Muscle of leg (tissue), 11 donors: ENCODE data around the gene SEC14L5. TPM values are rescaled to one million over a fixed set of nuclear protein-coding genes. Genes with fewer than 3 reads are reported as not detected.
A peak's percentile ranks its signal among the peaks of the same experiment; 100 is the strongest.
"Not testable (repeated sequence)": the region's sequence is repeated elsewhere in the genome, so short reads cannot be mapped to it uniquely, and the experiment has no call there.

Experiments used
- DNase-seq: peaks from one replicate; pipeline ENCODE4 v3.0.0; 2013
- H3K27ac ChIP-seq: one replicate; pipeline ENCODE4 v1.5.1; 2013; ENCODE audit warnings: mild to moderate bottlenecking, low read length, control low read depth
- H3K27me3 ChIP-seq: one replicate; pipeline ENCODE4 v1.6.1; 2013; ENCODE audit warnings: low read length; ENCODE audit not compliant: control insufficient read depth, insufficient read depth
- H3K36me3 ChIP-seq: one replicate; pipeline ENCODE4 v1.6.1; 2013; ENCODE audit warnings: low read length; ENCODE audit not compliant: control insufficient read depth, insufficient read depth
- H3K4me1 ChIP-seq: one replicate; pipeline ENCODE4 v1.6.1; 2013; ENCODE audit warnings: low read length; ENCODE audit not compliant: control insufficient read depth, insufficient read depth
- H3K4me3 ChIP-seq: one replicate; pipeline ENCODE4 v1.5.1; 2013; ENCODE audit warnings: low read length, control low read depth
- H3K9me3 ChIP-seq: replicated peaks from 2 replicates; pipeline ENCODE4 v1.6.1; 2013; ENCODE audit warnings: low read depth, low read length; ENCODE audit not compliant: control insufficient read depth
- WGBS: methylation state at CpG from one replicate; pipeline ENCODE4 v1.1.5; 2013; ENCODE audit warnings: missing lambda C conversion rate; ENCODE audit not compliant: insufficient coverage; 5-methylcytosine and 5-hydroxymethylcytosine counted together
- polyA plus RNA-seq, 8 donors: library from polyadenylated mRNA; unstranded; fragments of 120-200 nt; gene quantifications; one replicate each; pipeline versions ENCODE4 v1.2.1 to v1.2.3, GENCODE V29; 2013; ENCODE audit warnings: inconsistent platforms in 1 of 8, low replicate concordance in 1 of 8; ENCODE audit not compliant: insufficient read length in 8 of 8, insufficient read depth in 1 of 8
- total RNA-seq: library from RNA; stranded (reverse); fragments of 120-200 nt; gene quantifications from one replicate; pipeline ENCODE4 v1.2.4, GENCODE V29; 2013

SEC14L5 gene
- total and polyA plus RNA-seq, 9 donors, result 0.40 to 1.00 (median 0.84) TPM

DNA sequence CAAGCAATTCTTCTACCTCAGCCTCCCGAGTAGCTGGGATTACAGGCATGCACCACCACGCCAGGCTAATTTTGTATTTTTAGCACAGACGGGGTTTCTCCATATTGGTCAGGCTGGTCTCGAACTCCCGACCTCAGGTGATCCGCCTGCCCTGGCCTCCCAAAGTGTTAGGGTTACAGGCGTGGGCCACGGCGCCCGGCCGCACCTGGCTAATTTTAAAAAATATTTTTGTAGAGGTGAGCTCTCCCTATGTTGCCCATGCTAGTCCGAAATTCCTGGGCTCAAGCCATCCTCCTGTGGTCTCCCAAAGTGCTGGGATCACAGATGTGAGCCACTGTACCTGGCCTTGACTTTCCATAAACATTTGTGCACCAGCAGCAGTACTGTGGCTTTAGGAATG is 10.1 kb downstream of the SEC14L5 start:
- not testable (repeated sequence) for DNase-seq, H3K36me3 ChIP-seq, H3K4me3 ChIP-seq, H3K4me1 ChIP-seq, H3K9me3 ChIP-seq, H3K27ac ChIP-seq, H3K27me3 ChIP-seq
- WGBS, result 100% methylated on average over 1 of the region's 12 CpGs

DNA sequence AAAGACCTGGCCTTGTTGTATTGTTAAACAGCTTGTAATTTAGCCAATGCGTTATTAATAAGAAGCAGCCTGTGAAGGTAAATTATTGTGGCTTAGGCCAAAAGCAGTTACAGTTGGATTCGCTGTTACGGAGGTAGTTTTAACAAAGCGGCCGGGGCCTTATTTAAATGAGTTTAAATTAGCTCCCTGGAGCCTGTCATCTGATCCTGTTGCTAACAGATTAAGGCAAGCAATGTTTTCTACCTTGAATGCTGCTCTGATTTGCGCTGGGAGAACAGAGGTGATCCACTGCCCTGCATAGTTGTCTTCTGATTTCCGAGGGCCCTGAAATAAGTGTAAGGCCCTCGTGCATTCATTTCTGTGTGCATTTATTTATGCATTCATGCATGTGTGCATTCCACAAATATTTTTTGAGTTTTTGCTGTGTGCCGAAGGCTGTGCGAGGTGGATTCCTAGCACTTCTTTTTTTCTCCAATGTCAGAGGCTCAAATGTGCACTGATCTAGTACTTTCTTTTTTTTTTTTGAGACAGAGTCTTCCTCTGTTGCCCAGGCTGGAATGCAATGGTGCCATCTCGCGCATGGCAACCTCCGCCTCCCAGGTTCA is 10.9 kb downstream of the SEC14L5 start:
- WGBS, result 47% methylated on average over 10 of the region's 13 CpGs
- no peak for DNase-seq
- no peak overlapping the region for H3K27ac ChIP-seq

DNA sequence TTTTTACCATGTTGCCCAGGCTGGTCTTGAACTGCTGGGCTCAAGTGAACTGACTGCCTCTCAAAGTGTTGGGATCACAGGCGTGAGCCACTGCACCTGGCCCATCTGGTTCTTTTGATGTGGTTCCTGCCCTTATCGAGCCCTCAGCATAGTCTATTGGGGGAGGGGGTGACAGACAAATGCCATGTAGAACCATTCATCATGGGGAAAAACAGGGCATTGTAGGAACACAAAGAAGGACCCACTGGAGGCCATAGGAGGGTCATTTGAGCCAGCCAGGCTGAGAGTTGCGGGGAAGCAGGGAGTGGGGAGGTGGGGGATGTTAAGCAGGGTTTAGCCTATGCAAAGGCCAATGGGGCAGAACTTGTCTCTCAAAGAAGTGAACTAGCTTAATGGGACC is 11.9 kb downstream of the SEC14L5 start:
- Histone ChIP-seq H3K4me1 (peaks cover 6% of the 10 kb centered on the region), H3K4me3 (no peak overlapping the region), H3K36me3 (no peaks in the 10 kb centered on the region), H3K9me3 (no peaks in the 10 kb centered on the region), H3K27ac (no peak overlapping the region), H3K27me3 (peaks cover 4% of the 10 kb centered on the region)
- 48% methylated on average over 3 of the region's 3 CpGs for WGBS
- DNase-seq, result no peak

More for the DNA sequence above, 10.9 kb downstream of the SEC14L5 start:
- Histone ChIP-seq H3K9me3 (no peaks in the 10 kb centered on the region), H3K4me1 (peaks cover 6% of the 10 kb centered on the region), H3K36me3 (no peaks in the 10 kb centered on the region), H3K4me3 (no peak overlapping the region), H3K27me3 (peaks cover 4% of the 10 kb centered on the region)

DNA sequence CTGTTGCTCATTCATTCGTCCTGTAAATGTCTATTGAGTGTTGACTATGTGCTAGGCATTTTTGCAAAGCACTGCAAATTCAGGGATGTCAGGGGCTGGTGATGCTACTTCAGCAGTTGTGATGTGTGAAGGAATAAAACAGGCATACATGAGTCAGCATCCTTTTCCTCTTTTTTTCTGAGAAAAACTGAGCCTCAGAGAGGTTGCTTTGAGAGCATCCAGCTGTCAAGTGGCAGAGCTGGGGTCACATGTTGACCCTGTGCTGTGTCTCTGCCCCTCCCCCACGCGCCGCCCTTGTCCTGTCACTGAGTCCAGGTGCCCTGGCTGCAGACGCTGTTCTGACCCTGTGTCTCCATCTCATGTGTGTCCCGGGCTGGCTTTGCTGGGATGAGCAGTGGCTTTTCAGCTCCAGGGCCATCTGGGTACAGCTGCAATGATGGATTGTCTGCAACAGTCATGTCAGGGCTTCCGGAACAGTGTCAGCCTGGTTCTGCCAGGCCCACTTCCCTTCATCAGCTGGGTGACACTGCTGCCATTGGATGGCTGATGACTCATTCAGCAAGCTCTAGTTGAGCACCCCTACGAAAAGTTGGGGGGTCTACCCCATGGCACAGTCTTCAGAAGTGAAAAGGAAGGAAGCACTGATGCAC is 14.9 kb downstream of the SEC14L5 start:
- 37% methylated on average over 6 of the region's 8 CpGs for WGBS
- Histone ChIP-seq H3K4me1 (peaks cover 9% of the 10 kb centered on the region), H3K27ac (no peak overlapping the region), H3K36me3 (no peaks in the 10 kb centered on the region), H3K27me3 (peaks cover 2% of the 10 kb centered on the region), H3K9me3 (no peaks in the 10 kb centered on the region), H3K4me3 (no peak overlapping the region)
- no peak for DNase-seq

DNA sequence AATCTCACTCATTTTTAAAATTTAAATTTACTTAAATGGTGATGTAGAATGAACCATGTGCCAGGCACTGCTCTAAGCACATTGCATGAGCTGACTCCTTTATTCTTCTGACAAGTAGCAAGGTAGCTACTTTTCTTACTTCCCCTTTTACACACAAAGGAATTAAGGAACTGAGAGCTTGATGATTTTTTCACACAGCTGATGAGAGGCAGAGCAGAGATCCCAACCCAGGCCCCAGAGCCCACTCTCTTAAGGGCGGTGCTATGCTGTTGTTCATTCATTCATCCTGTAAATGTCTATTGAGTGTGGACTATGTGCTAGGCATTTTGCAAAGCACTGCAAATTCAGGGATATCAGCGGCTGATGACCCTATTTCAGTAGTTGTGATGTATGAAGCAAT is 17.9 kb downstream of the SEC14L5 start:
- Histone ChIP-seq H3K4me1 (peaks cover 4% of the 10 kb centered on the region), H3K27me3 (peaks cover 4% of the 10 kb centered on the region), H3K36me3 (no peaks in the 10 kb centered on the region), H3K27ac (no peak overlapping the region), H3K9me3 (no peaks in the 10 kb centered on the region), H3K4me3 (no peak overlapping the region)
- no CpG with 5 or more reads among the region's 2 CpGs for WGBS
- no peak for DNase-seq

DNA sequence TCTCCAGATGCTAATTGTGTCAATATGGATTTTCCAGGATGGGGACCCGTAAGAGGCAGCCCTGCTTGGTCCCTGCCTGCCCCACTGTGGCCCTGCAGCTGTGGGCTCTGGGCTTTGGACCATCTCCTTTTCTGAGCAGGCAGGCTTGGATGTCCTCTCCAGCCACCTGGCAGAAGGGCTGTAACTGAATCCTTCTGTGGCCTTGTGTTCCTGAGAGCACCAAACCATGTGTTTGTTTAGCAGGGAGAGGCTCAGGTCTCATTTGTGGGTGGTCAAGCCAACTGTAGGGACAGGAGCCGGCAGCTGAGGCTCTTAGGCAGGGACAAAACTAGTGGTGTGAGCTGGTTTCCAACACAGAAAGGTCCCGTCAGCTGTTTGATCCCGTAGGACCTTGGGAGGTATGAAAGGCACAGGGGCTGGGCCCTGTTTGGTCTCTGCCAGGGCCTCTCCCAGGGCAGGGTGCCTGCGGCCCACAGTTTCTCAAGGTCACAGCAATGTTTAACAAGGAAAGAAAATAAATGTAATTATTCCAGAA is 18.5 kb downstream of the SEC14L5 start:
- peaks cover 5% of the 10 kb centered on the region for H3K4me1 ChIP-seq
- H3K27ac ChIP-seq, result no peak overlapping the region
- DNase-seq, result peak; percentile 50
- H3K4me3 ChIP-seq, result no peak overlapping the region
- peaks cover 4% of the 10 kb centered on the region for H3K27me3 ChIP-seq
- H3K36me3 ChIP-seq, result no peaks in the 10 kb centered on the region
- H3K9me3 ChIP-seq, result no peaks in the 10 kb centered on the region
- 54% methylated on average over 4 of the region's 5 CpGs for WGBS

DNA sequence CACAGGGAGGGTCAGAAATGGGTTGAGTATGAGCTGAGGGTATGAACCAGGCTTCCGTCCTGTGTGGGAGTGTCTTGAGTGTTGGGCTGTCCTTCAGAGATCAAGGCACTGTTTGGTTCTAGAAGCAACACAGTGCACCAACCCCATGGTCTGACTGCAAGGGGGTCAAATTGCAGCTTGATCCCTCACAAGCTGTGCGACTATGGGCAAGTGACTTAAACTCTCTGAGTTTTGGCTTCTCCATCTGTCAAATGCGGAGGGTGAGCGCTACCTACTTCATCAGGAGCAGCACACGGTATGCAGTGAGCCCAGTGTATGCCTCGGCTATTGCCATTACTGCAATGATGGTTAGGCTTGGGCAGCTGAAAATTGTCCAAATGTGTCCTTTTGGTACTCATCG is 21.0 kb downstream of the SEC14L5 start:
- Histone ChIP-seq H3K27me3 (peaks cover 10% of the 10 kb centered on the region), H3K9me3 (peaks cover 2% of the 10 kb centered on the region), H3K4me3 (no peak overlapping the region), H3K36me3 (no peaks in the 10 kb centered on the region), H3K27ac (no peak overlapping the region), H3K4me1 (peaks cover 14% of the 10 kb centered on the region)
- DNase-seq, result no peak
- WGBS, result 74% methylated on average over 5 of the region's 7 CpGs

DNA sequence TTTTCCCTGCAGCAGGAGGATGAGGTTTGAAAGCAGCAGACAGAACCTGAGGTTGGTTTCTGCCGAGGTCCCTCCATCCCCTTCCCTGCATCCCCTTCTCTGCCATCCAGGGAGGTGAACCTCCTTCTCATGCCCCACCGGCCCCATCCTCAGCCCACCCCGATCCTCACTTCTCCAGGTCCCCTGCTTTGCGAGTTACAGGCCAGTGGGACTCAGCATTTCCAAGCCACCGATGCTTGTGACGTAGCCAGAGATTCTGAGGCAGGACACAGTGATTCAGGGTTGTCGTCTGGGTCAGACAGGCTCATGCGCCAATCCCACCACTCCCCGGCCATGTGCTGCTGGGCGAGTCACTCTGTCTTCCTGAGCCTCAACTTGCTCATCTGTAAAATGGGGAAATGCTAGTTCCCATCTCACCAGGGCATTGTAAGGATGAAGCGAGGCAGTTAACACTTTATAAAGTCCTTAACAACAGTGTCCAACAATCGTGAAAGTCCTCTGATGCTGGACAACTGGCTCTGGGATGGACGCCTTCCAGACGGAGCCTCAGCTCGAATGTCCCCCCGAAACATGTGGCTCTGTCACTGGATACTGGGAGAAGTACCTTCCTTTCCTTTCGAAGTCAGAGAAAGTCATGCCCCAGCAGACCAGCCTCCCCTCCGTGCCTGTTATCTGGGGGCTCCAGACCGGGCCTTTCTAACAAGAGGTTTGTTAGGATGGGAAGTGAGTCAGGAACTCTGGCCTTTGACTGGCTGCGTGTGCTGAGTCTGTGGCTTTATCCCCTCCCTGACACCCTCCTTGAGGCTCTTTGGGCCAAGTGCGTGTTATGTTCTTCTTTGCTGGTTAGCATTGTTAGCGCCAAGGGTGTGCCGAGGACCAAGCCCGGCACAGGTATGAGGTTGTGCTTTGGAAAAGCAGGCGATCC is 21.9 kb downstream of the SEC14L5 start:
- Histone ChIP-seq H3K4me3 (no peak overlapping the region), H3K9me3 (peaks cover 3% of the 10 kb centered on the region), H3K27me3 (peaks cover 10% of the 10 kb centered on the region), H3K36me3 (no peaks in the 10 kb centered on the region), H3K4me1 (peaks cover 14% of the 10 kb centered on the region), H3K27ac (no peak overlapping the region)
- no peak for DNase-seq
- 75% methylated on average over 13 of the region's 25 CpGs for WGBS

DNA sequence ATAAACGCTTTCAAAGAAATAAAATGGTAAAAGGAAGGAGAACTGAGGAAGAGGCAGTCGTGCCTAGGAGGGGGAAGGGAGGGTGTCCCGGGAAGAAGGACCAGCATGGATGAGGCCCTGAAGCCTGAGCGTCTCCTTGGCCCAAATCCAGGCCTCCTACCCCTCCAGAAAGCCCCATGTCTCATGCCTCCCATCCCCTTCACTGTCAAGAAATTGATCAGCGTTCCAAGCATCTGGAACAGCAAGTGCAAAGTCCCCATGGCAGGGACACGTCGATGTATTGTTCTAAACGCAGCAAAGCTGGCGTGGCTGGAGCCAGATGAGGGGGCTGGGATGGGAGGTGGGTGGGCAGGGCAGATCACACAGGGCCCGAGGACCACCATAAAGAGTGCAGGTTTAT is 22.6 kb downstream of the SEC14L5 start:
- Histone ChIP-seq H3K4me3 (no peak overlapping the region), H3K27ac (no peak overlapping the region), H3K27me3 (peaks cover 12% of the 10 kb centered on the region), H3K9me3 (peaks cover 3% of the 10 kb centered on the region), H3K4me1 (peaks cover 14% of the 10 kb centered on the region), H3K36me3 (no peaks in the 10 kb centered on the region)
- DNase-seq, result no peak
- 77% methylated on average over 6 of the region's 10 CpGs for WGBS

DNA sequence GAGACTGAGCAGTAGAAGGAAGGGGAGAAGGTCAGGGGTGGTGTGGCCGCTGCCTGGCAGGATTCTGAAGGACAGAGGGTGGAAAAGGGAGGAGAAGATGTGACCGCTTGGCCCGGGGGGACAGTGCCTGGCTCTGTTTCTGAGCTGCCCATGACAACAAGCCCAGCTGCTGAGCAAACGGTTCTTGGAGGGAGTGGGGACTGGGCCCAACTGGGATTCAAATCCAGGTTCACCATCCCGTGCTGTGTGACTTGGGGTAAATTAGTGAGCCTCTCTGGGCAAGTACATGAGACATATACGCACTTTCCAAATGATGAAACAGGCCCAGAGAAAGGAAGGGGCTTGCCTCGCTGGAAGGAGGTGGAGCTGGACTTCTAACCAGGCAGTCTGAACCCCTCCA is 23.3 kb downstream of the SEC14L5 start:
- H3K4me3 ChIP-seq, result no peak overlapping the region
- H3K27me3 ChIP-seq, result peaks cover 16% of the 10 kb centered on the region
- no peaks in the 10 kb centered on the region for H3K36me3 ChIP-seq
- peaks cover 11% of the 10 kb centered on the region for H3K4me1 ChIP-seq
- peaks cover 3% of the 10 kb centered on the region for H3K9me3 ChIP-seq
- WGBS, result 73% methylated on average over 4 of the region's 7 CpGs
- no peak for DNase-seq
- no peak overlapping the region for H3K27ac ChIP-seq
